Heart right ventricle (tissue), 16 donors: ENCODE measurements around the gene TUBB4B. TPM values are rescaled to one million over a fixed set of nuclear protein-coding genes. Genes with fewer than 3 reads are reported as not detected.

Source experiments
- ATAC-seq, 8 donors: fragments of 200-7000 bp; cut with Tn5 transposase; one replicate each; pipeline ENCODE4 v1.9.1; 2020; ENCODE audit warnings: mild to moderate bottlenecking in 8 of 8, moderate library complexity in 8 of 8, moderate number of reproducible peaks in 1 of 8
- DNase-seq, 2 donors: peaks; one replicate each; pipeline ENCODE4 v3.0.0-alpha.2; 2020
- H3K27ac ChIP-seq, 10 donors: fragments of 200-600 bp; sonication (generic) in 2 of 10; one replicate each; pipeline versions ENCODE4 v1.5.0 to v1.8.0; 2020 to 2022; ENCODE audit warnings: mild to moderate bottlenecking in 3 of 10
- H3K27me3 ChIP-seq, 7 donors: fragments of 200-600 bp; one replicate each; pipeline ENCODE4 v1.8.0; 2021 to 2022; ENCODE audit warnings: mild to moderate bottlenecking in 2 of 7
- H3K36me3 ChIP-seq, 9 donors: fragments of 200-600 bp; sonication (generic) in 1 of 9; one replicate each; pipeline versions ENCODE4 v1.5.0 to v1.8.0; 2020 to 2022; ENCODE audit warnings: mild to moderate bottlenecking in 2 of 9
- H3K4me1 ChIP-seq, 9 donors: fragments of 200-600 bp; sonication (generic) in 1 of 9; one replicate each; pipeline versions ENCODE4 v1.5.0 to v1.8.0; 2020 to 2022; ENCODE audit warnings: mild to moderate bottlenecking in 4 of 9
- H3K4me3 ChIP-seq, 10 donors: fragments of 200-600 bp; sonication (generic) in 2 of 10; one replicate each; pipeline versions ENCODE4 v1.5.0 to v1.8.0; 2020 to 2022; ENCODE audit warnings: mild to moderate bottlenecking in 7 of 10, moderate library complexity in 2 of 10
- H3K9me3 ChIP-seq, 11 donors: fragments of 200-600 bp in 10 of 11; sonication (generic) in 2 of 11; one replicate each; pipeline versions ENCODE4 v1.5.0 to v1.8.0; 2013 to 2022; ENCODE audit warnings: mild to moderate bottlenecking in 2 of 11, control low read depth in 1 of 11, moderate library complexity in 1 of 11
- WGBS, 2 donors: extraction: QIAGEN DNeasy Blood & Tissue Kit; methylation state at CpG; one replicate each; pipeline ENCODE4 v1.1.7; 2013; ENCODE audit warnings: inconsistent platforms in 1 of 2; 5-methylcytosine and 5-hydroxymethylcytosine counted together
- intact Hi-C, 10 donors: fragments of 100-400 bp; cut with DNase I; formaldehyde crosslinking; loops; one replicate each; pipeline versions ENCODE4 v1.11.1 to v1.14.2; 2022
- polyA plus RNA-seq, 2 donors: library from polyadenylated mRNA; stranded (reverse); fragments of 200-250 nt; gene quantifications; one replicate each; pipeline ENCODE4 v1.2.3, GENCODE V29; 2013
- total RNA-seq, 10 donors: library from RNA; stranded (reverse); fragmentation: NEBNext Ultra II Directional in 3 of 10; extraction: Animal tissue kit (Norgen Biotek cat#: 25700) in 3 of 10; gene quantifications; one replicate each; pipeline versions ENCODE4 v1.2.1 to v1.2.4, GENCODE V29; 2021 to 2023
- TF ChIP-seq, protein P1 (sequence below), 9 donors: fragments of 200-600 bp; sonication (generic) in 2 of 9; IDR thresholded peaks; one replicate each; pipeline versions ENCODE4 v1.5.0 to v1.8.0; 2021 to 2022; ENCODE audit warnings: antibody characterized with exemption in 9 of 9, mild to moderate bottlenecking in 5 of 9, moderate library complexity in 1 of 9
- donor health status: Arrhythmogenic right ventricular cardiomyopathy.
- donor health status: ischemic (EF 13 %, LVEDD 7.1; RV severe dilation, severe dysfunction).
- donor health status: healthy with polysubstance abuse.
- donor health status: DM: no; HTN: yes; CAD: no.
- donor health status: DM: no; HTN: no; CAD: no.
- donor health status: ischemic (EF 25% LVEDD 6.9; RV normal size, moderate dysfunction).
- donor health status: ischemic (EF 25% LVEDD 5.7; RV mildly dilated, moderate dysfunction).
- donor health status: healthy.
- donor health status: DM: yes; HTN: yes; CAD: no.
- donor health status: Ischemic cardiomyopathy.
- donor health status: ischemic (EF 35%, LVEDD 5.7; RV mildly dilated, moderate dysfunction).
- donor health status: nonischemic (EF 11% LVEDD 7.7; RV severe dilation, severe dysfunction).
- donor health status: DM: yes; HTN: yes; CAD: no.
- donor health status: PGD.
- donor health status: ischemic (EF 29% LVEDD 5.4; RV normal size, mild dysfunction).
- donor health status: nonischemic (EF 23%, LVEDD 6.1; RV moderate dilation, normal function).

TUBB4B gene
- total and polyA plus RNA-seq, 12 donors, result 211 to 992 (median 355) TPM

DNA sequence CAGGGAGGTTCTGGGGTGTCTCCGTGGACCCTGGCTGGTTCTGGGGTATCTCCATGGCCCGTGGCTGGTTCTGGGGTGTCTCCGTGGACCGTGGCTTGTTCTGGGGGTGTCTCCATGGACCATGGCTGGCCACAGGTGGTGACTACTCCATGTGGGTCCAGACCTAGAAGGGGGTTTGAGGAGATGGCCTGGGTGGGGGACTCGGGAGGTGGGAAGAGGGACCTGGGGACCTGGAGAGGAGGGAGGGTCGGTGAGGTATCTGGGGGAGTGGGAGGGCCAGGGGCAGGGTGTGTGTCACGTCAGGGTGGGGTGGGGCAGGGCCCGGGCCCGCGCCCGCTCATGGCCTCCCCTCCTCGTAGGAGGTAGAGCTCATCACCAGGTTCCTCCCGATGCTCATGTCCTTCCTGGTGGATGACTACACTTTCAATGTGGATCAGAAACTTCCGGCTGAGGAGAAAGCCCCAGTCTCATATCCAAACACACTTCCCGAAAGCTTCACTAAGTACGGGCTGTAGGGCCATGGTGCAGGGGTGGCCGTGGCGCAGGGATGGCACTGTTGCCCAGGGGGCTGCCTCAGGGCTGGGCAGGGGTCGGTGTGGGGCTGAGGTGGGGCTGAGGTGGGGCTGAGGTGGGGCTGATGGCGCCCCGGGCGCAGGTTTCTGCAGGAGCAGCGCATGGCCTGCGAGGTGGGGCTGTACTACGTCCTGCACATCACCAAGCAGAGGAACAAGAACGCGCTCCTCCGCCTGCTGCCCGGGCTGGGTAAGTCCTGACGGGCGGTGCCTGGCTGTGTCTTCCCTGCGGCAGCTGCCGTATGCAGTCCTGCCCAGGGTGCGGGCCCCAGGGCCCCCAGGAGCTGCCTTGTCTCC lies 25.7 kb downstream of the TUBB4B start:
- WGBS, 2 donors, result 89 to 95% methylated on average over 33 to 34 of the region's 34 CpGs
- H3K27ac ChIP-seq, result peak overlapping the region in 1 of 10 donors; percentile 75
- intact Hi-C loops, result no loop called here

DNA sequence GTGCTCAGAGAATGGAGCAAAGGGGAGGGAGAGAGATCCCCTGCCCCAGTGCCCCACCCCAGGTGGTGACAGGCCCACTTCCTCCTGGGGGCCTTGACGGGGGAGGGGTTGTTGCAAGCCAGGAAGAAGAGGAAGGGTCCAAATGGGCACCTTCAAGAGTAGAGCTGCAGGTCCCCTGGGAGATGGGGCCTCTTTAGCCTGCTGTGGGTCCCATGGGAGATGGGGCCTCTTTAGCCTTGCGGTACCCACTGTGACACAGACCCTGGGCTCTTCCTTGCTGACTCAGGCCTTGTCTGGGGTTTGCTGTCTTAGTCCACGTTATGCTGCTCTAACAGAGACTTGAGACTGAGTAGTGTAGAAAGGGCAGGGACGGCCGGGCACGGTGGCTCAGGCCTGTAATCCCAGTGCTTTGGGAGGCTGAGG lies 26.9 kb downstream of the TUBB4B start:
- peak overlapping the region in 8 of 10 donors; percentile 14 to 45 (median 36) for H3K4me3 ChIP-seq
- intact Hi-C loops, result no loop called here
- 87 to 91% methylated on average over 6 of the region's 6 CpGs for WGBS, 2 donors
- H3K27me3 ChIP-seq, result no peaks in the 10 kb centered on the region
- H3K9me3 ChIP-seq, result no peaks in the 10 kb centered on the region
- peaks cover 6 to 92% (median 32%) of the 10 kb centered on the region in 9 donors for H3K36me3 ChIP-seq
- H3K4me1 ChIP-seq, result peaks cover 13 to 65% (median 45%) of the 10 kb centered on the region in 9 donors
- ATAC-seq, result no peak
- DNase-seq, result no peak
- TF ChIP-seq, protein P1, sequence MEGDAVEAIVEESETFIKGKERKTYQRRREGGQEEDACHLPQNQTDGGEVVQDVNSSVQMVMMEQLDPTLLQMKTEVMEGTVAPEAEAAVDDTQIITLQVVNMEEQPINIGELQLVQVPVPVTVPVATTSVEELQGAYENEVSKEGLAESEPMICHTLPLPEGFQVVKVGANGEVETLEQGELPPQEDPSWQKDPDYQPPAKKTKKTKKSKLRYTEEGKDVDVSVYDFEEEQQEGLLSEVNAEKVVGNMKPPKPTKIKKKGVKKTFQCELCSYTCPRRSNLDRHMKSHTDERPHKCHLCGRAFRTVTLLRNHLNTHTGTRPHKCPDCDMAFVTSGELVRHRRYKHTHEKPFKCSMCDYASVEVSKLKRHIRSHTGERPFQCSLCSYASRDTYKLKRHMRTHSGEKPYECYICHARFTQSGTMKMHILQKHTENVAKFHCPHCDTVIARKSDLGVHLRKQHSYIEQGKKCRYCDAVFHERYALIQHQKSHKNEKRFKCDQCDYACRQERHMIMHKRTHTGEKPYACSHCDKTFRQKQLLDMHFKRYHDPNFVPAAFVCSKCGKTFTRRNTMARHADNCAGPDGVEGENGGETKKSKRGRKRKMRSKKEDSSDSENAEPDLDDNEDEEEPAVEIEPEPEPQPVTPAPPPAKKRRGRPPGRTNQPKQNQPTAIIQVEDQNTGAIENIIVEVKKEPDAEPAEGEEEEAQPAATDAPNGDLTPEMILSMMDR (IDR thresholded peaks at IDR 0.05), result no peak
- H3K27ac ChIP-seq, result peak overlapping the region; percentile 50 to 86 (median 79)

More for the DNA sequence above, 25.7 kb downstream of the TUBB4B start:
- H3K36me3 ChIP-seq, result peaks cover 0 to 84% (median 24%) of the 10 kb centered on the region in 9 donors
- TF ChIP-seq, protein P1 (IDR thresholded peaks at IDR 0.05), result no peak
- no peaks in the 10 kb centered on the region for H3K27me3 ChIP-seq
- no peaks in the 10 kb centered on the region for H3K9me3 ChIP-seq
- no peak for DNase-seq
- H3K4me1 ChIP-seq, result peaks cover 11 to 58% (median 41%) of the 10 kb centered on the region in 9 donors
- H3K4me3 ChIP-seq, result no peak overlapping the region
- ATAC-seq, result no peak

DNA sequence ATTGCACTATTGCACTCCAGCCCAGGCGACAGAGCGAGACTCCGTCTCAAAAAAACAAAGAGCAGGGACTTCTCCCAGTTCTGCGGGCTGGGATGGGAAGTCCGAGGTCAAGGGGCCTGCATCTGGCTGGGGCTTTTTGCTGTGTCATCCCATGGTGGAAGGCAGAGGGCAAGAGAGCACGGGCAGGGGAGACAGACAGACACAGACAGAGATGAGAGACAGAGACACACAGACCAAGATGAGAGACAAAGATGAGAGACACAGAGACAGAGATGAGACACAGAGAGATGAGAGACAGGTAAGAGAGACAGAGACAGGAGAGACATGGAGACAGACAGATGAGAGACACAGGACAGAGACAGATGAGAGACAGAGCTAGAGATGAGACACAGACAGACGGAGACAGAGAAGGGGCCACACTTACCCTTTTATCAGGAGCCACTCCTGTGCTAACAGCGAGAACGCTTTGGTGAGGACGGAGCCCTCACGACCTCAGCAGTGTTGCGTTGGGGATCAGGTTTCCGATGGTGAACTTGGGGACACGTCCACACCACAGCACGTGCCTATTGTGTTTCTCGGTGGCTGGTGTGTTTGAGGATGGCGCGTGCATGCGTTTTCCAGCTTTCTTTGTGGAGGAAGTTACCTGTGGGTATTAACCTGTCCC lies 27.6 kb downstream of the TUBB4B start:
- intact Hi-C loops, result no loop called here
- Histone ChIP-seq H3K4me3 (peak overlapping the region; percentile 10 to 45 (median 34)), H3K27me3 (no peaks in the 10 kb centered on the region), H3K27ac (peak overlapping the region; percentile 50 to 86 (median 79)), H3K4me1 (peaks cover 13 to 66% (median 45%) of the 10 kb centered on the region in 9 donors), H3K36me3 (peaks cover 8 to 93% (median 31%) of the 10 kb centered on the region in 9 donors), H3K9me3 (no peaks in the 10 kb centered on the region)
- peak; percentile 1 to 53 (median 23) for ATAC-seq
- TF ChIP-seq, protein P1 (IDR thresholded peaks at IDR 0.05), result no peak
- 44 to 52% methylated on average over 19 of the region's 19 CpGs for WGBS, 2 donors
- peak in 1 of 2 donors; percentile 34 for DNase-seq

DNA sequence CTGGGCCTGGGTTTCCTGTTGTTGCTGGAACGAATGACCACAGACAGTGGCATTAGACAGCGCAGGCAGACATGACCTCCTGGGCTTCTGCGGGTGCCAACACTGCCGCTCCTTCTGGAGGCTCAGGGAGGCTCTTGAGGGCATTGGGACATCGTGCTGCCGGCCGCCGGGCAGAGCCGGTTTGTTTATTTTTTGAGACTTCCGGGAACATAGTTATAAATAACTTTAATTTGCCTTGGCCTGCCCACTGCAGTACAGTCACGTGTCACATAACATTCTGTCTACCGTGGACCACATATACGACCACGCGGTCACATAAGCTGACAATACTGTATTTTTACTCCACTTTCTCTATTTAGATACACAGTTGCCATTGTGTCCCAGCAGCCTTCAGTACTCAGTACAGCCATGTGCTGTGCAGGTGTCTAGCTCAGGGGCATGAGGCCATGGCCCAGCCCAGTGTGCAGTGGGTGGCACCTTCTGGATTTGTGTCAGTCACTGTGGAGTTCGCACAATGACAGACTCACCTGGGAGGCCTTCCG lies 28.2 kb downstream of the TUBB4B start:
- TF ChIP-seq, protein P1 (IDR thresholded peaks at IDR 0.05), result no peak
- H3K9me3 ChIP-seq, result no peaks in the 10 kb centered on the region
- H3K27ac ChIP-seq, result peak overlapping the region; percentile 51 to 86 (median 79)
- H3K27me3 ChIP-seq, result no peaks in the 10 kb centered on the region
- intact Hi-C loops, result no loop called here
- H3K4me1 ChIP-seq, result peaks cover 16 to 72% (median 51%) of the 10 kb centered on the region in 9 donors
- WGBS, 2 donors, result 28 to 32% methylated on average over 17 of the region's 17 CpGs
- peak overlapping the region; percentile 10 to 45 (median 34) for H3K4me3 ChIP-seq
- DNase-seq (peak; percentile 54 to 62), ATAC-seq (peak; percentile 39 to 84 (median 80))
- peaks cover 8 to 93% (median 25%) of the 10 kb centered on the region in 9 donors for H3K36me3 ChIP-seq
